OCI-LY7 (cell line): ENCODE results near the gene PDE9A.

Experiments used
- EZH2phosphoT487 ChIP-seq: fragments of 200-600 bp; sonication (generic); IDR thresholded peaks from 2 replicates; pipeline ENCODE4 v1.6.1; 2018; ENCODE audit warnings: low read depth, borderline replicate concordance, mild to moderate bottlenecking, mixed run types, antibody characterized with exemption, low read length, moderate library complexity, mixed read lengths
- TF ChIP-seq, protein P1 (sequence below): fragments of 200-600 bp; sonication (generic); conservative IDR thresholded peaks from 2 replicates; pipeline ENCODE4 v1.5.1; 2014; ENCODE audit warnings: mild to moderate bottlenecking, antibody characterized with exemption, low read length, moderate library complexity, mixed read lengths

DNA sequence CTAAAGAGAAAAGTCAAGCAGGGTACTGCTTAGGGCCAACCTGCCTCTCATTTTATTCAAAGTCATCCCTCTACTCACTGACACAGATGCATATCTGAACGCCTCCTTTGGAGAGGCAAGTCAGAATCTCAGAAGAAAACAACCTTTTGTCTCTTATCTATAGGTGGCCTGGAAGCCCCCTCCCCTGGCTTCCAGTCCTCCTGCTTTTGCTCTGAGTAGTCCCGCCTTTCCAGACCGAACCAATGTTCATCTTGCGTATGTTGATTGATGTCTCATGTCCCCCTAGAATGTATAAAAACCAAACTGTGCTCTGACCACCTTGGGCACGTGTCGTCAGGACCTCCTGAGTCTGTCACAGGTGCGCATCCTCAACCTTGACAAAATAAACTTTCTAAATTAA, 144.1 kb downstream of the PDE9A start:
- no peak for TF ChIP-seq EZH2phosphoT487
- TF ChIP-seq, protein P1, sequence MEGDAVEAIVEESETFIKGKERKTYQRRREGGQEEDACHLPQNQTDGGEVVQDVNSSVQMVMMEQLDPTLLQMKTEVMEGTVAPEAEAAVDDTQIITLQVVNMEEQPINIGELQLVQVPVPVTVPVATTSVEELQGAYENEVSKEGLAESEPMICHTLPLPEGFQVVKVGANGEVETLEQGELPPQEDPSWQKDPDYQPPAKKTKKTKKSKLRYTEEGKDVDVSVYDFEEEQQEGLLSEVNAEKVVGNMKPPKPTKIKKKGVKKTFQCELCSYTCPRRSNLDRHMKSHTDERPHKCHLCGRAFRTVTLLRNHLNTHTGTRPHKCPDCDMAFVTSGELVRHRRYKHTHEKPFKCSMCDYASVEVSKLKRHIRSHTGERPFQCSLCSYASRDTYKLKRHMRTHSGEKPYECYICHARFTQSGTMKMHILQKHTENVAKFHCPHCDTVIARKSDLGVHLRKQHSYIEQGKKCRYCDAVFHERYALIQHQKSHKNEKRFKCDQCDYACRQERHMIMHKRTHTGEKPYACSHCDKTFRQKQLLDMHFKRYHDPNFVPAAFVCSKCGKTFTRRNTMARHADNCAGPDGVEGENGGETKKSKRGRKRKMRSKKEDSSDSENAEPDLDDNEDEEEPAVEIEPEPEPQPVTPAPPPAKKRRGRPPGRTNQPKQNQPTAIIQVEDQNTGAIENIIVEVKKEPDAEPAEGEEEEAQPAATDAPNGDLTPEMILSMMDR = no peak
